SK-N-SH (cell line): ENCODE data around the gene WDR27.

Source experiments
- ELF1 ChIP-seq: IDR thresholded peaks from 2 replicates; pipeline ENCODE4 v1.4.0; 2012
- TF ChIP-seq, protein P1 (sequence below): fragments of 200-600 bp; sonication (generic); IDR thresholded peaks from 2 replicates; pipeline ENCODE4 v1.6.1; 2017; ENCODE audit warnings: antibody characterized with exemption, mild to moderate bottlenecking, moderate library complexity

DNA sequence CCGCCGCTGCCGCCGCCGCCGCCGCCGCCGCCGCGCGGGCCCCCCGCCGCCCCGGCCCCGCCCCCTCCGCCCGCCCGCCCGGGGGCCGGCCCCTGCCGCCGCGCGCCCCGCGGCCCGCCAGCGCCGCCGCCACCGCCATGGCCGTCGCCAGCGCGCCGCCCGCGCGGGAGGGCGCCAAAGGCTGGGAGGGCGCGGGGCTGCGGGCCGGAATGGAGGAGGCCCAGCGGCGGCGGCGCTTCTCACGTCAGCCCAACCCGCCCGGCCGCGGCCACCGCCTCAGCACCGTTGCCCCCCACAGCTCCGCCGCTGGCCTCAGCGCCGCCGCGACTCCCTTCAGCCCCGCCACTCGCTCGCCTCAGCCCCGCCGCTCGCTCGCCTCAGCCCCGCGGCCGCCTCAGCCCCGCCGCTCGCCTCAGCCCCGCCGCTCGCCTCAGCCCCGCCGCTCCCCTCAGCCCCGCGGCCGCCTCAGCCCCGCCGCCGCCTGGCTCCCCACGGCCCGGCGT lies 22.2 kb upstream of the WDR27 start:
- TF ChIP-seq ELF1: no peak
- TF ChIP-seq, protein P1, sequence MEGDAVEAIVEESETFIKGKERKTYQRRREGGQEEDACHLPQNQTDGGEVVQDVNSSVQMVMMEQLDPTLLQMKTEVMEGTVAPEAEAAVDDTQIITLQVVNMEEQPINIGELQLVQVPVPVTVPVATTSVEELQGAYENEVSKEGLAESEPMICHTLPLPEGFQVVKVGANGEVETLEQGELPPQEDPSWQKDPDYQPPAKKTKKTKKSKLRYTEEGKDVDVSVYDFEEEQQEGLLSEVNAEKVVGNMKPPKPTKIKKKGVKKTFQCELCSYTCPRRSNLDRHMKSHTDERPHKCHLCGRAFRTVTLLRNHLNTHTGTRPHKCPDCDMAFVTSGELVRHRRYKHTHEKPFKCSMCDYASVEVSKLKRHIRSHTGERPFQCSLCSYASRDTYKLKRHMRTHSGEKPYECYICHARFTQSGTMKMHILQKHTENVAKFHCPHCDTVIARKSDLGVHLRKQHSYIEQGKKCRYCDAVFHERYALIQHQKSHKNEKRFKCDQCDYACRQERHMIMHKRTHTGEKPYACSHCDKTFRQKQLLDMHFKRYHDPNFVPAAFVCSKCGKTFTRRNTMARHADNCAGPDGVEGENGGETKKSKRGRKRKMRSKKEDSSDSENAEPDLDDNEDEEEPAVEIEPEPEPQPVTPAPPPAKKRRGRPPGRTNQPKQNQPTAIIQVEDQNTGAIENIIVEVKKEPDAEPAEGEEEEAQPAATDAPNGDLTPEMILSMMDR: no peak
